ENCODE measurements around the gene LSS.

GRCh38 chr21:46187261-46187660 lies 41.3 kb downstream of the LSS start:
- TF ChIP-seq POLR2A (IDR thresholded peaks at IDR 0.05) (no peak), POLR2AphosphoS5 (IDR thresholded peaks at IDR 0.05) (no peak), EP300 (IDR thresholded peaks at IDR 0.05; ENCODE audit: low read depth) (no peak)
- TF ChIP-seq, protein P1, sequence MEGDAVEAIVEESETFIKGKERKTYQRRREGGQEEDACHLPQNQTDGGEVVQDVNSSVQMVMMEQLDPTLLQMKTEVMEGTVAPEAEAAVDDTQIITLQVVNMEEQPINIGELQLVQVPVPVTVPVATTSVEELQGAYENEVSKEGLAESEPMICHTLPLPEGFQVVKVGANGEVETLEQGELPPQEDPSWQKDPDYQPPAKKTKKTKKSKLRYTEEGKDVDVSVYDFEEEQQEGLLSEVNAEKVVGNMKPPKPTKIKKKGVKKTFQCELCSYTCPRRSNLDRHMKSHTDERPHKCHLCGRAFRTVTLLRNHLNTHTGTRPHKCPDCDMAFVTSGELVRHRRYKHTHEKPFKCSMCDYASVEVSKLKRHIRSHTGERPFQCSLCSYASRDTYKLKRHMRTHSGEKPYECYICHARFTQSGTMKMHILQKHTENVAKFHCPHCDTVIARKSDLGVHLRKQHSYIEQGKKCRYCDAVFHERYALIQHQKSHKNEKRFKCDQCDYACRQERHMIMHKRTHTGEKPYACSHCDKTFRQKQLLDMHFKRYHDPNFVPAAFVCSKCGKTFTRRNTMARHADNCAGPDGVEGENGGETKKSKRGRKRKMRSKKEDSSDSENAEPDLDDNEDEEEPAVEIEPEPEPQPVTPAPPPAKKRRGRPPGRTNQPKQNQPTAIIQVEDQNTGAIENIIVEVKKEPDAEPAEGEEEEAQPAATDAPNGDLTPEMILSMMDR (IDR thresholded peaks at IDR 0.05): no peak

Measured in transverse colon (tissue), 4 donors.